ENCODE measurements around the gene WDFY3. TPM values are rescaled to one million over a fixed set of nuclear protein-coding genes. Genes with fewer than 3 reads are reported as not detected.

The WDFY3 gene
- total and polyA plus RNA-seq, 10 donors = 1.6 to 208 (median 127) TPM

GRCh38 chr4:84932462-84932861 is 34.0 kb downstream of the WDFY3 start:
- Histone ChIP-seq H3K4me1 (peaks cover 0 to 7% (median 5%) of the 10 kb centered on the region in 6 donors), H3K36me3 (peaks cover 0 to 36% (median 0%) of the 10 kb centered on the region in 6 donors)

DNA sequence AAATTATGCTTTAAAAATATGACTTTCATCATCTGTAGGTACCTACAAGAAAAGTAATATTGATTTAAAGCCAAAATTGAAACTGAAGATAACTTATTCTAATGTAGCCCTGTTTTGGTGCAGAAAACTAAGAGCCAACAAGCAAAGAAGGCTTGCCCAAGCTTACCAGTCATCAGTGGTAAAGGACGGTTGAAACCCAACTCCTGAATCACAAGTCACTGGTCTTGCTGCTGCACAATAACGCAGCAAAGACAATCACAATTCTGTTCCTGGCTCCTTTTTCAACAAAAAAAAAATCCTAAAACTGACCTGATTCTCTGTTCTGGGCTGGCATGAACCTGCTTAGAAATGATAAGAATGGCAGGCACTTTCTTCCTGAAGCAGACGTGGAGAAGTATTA is 34.5 kb downstream of the WDFY3 start:
- Histone ChIP-seq H3K4me3 (no peak overlapping the region), H3K4me1 (peaks cover 0 to 4% (median under 1%) of the 10 kb centered on the region in 6 donors), H3K27ac (no peak overlapping the region), H3K36me3 (peaks cover 0 to 38% (median 0%) of the 10 kb centered on the region in 6 donors), H3K9me3 (no peaks in the 10 kb centered on the region), H3K27me3 (replicated peaks in 1 of 7) (no peaks in the 10 kb centered on the region)
- TF ChIP-seq POLR2A (IDR thresholded peaks at IDR 0.05) = no peak
- no peak for TF ChIP-seq POLR2AphosphoS5 (IDR thresholded peaks at IDR 0.05)
- no peak for TF ChIP-seq CTCF (IDR thresholded peaks at IDR 0.05 in 8 of 11, conservative IDR thresholded peaks at IDR 0.05 in 3 of 11)
- intact Hi-C loops (cut with DNase I; ENCODE audit: low total_unique reads) = no loop called here
- no peak for DNase-seq
- 86 to 92% (median 89%) methylated on average over 3 of the region's 3 CpGs for WGBS, 5 donors

More at GRCh38 chr4:84932462-84932861, 34.0 kb downstream of the WDFY3 start:
- Histone ChIP-seq H3K27me3 (replicated peaks in 1 of 7) (no peaks in the 10 kb centered on the region), H3K9me3 (no peaks in the 10 kb centered on the region), H3K27ac (no peak overlapping the region), H3K4me3 (no peak overlapping the region)
- intact Hi-C loops (cut with DNase I; ENCODE audit: low total_unique reads) = no loop called here
- DNase-seq = no peak
- TF ChIP-seq CTCF (IDR thresholded peaks at IDR 0.05 in 8 of 11, conservative IDR thresholded peaks at IDR 0.05 in 3 of 11) (no peak), POLR2A (IDR thresholded peaks at IDR 0.05) (no peak), POLR2AphosphoS5 (IDR thresholded peaks at IDR 0.05) (no peak)
- 90 to 98% (median 98%) methylated on average over 1 of the region's 1 CpG for WGBS, 5 donors

GRCh38 chr4:84931274-84931673 is 35.2 kb downstream of the WDFY3 start:
- Histone ChIP-seq H3K27ac (no peak overlapping the region), H3K4me3 (no peak overlapping the region), H3K9me3 (no peaks in the 10 kb centered on the region), H3K27me3 (replicated peaks in 1 of 7) (no peaks in the 10 kb centered on the region), H3K4me1 (no peaks in the 10 kb centered on the region), H3K36me3 (peaks cover 0 to 38% (median 0%) of the 10 kb centered on the region in 6 donors)
- intact Hi-C loops (cut with DNase I; ENCODE audit: low total_unique reads) = no loop called here
- TF ChIP-seq POLR2AphosphoS5 (IDR thresholded peaks at IDR 0.05) (no peak), POLR2A (IDR thresholded peaks at IDR 0.05) (no peak), CTCF (IDR thresholded peaks at IDR 0.05 in 8 of 11, conservative IDR thresholded peaks at IDR 0.05 in 3 of 11) (no peak)
- 94 to 100% (median 96%) methylated on average over 2 of the region's 2 CpGs for WGBS, 5 donors
- DNase-seq = no peak

- peaks cover 0 to 7% (median 0%) of the 10 kb centered on the region in 6 donors for H3K4me1 ChIP-seq
- no peaks in the 10 kb centered on the region for H3K9me3 ChIP-seq
- H3K4me3 ChIP-seq = no peak overlapping the region
- intact Hi-C loops (cut with DNase I; ENCODE audit: low total_unique reads) = no loop called here
- no peak for DNase-seq
- H3K27ac ChIP-seq = no peak overlapping the region
- peaks cover 0 to 38% (median 0%) of the 10 kb centered on the region in 6 donors for H3K36me3 ChIP-seq
- H3K27me3 ChIP-seq (replicated peaks in 1 of 7) = no peaks in the 10 kb centered on the region
- no peak for TF ChIP-seq CTCF (IDR thresholded peaks at IDR 0.05 in 8 of 11, conservative IDR thresholded peaks at IDR 0.05 in 3 of 11)
- no peak for TF ChIP-seq POLR2A (IDR thresholded peaks at IDR 0.05)
- no peak for TF ChIP-seq POLR2AphosphoS5 (IDR thresholded peaks at IDR 0.05)
- 77 to 96% (median 90%) methylated on average over 5 of the region's 5 CpGs for WGBS, 5 donors
Observed at GRCh38 chr4:84928089-84928488, 38.4 kb downstream of the WDFY3 start.

Measured in spleen (tissue), 11 donors.